ENCODE results near the gene ARL4D.

The ARL4D gene

DNA sequence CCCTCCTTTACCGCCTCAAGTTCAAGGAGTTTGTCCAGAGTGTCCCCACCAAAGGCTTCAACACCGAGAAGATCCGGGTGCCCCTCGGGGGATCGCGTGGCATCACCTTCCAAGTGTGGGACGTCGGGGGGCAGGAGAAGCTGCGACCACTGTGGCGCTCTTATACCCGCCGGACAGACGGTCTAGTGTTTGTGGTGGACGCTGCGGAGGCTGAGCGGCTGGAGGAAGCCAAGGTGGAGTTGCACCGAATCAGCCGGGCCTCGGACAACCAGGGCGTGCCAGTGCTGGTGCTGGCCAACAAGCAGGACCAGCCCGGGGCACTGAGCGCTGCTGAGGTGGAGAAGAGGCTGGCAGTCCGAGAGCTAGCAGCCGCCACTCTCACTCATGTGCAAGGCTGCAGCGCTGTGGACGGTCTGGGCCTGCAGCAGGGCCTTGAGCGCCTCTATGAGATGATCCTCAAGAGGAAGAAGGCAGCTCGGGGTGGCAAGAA lies 1.1 kb downstream of the ARL4D start:
- Histone ChIP-seq H3K27ac (peak overlapping the region; percentile 71), H3K4me2 (ENCODE audit: low read length) (peak overlapping the region; percentile 99), H3K79me2 (no peaks in the 10 kb centered on the region), H3K9me3 (ENCODE audit: control insufficient read depth, low read length) (no peaks in the 10 kb centered on the region), H3K4me1 (peaks cover 16% of the 10 kb centered on the region), H3K27me3 (ENCODE audit: control insufficient read depth, insufficient read depth, low read length) (no peaks in the 10 kb centered on the region), H3K9ac (no peak overlapping the region), H3K36me3 (ENCODE audit: control insufficient read depth, insufficient read depth, low read length) (no peaks in the 10 kb centered on the region), H3K4me3 (ENCODE audit: low read depth, low read length) (peak overlapping the region; percentile 75), H2AFZ (no peak overlapping the region)
- TF ChIP-seq, protein P1, sequence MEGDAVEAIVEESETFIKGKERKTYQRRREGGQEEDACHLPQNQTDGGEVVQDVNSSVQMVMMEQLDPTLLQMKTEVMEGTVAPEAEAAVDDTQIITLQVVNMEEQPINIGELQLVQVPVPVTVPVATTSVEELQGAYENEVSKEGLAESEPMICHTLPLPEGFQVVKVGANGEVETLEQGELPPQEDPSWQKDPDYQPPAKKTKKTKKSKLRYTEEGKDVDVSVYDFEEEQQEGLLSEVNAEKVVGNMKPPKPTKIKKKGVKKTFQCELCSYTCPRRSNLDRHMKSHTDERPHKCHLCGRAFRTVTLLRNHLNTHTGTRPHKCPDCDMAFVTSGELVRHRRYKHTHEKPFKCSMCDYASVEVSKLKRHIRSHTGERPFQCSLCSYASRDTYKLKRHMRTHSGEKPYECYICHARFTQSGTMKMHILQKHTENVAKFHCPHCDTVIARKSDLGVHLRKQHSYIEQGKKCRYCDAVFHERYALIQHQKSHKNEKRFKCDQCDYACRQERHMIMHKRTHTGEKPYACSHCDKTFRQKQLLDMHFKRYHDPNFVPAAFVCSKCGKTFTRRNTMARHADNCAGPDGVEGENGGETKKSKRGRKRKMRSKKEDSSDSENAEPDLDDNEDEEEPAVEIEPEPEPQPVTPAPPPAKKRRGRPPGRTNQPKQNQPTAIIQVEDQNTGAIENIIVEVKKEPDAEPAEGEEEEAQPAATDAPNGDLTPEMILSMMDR (IDR thresholded peaks at IDR 0.05): no peak

DNA sequence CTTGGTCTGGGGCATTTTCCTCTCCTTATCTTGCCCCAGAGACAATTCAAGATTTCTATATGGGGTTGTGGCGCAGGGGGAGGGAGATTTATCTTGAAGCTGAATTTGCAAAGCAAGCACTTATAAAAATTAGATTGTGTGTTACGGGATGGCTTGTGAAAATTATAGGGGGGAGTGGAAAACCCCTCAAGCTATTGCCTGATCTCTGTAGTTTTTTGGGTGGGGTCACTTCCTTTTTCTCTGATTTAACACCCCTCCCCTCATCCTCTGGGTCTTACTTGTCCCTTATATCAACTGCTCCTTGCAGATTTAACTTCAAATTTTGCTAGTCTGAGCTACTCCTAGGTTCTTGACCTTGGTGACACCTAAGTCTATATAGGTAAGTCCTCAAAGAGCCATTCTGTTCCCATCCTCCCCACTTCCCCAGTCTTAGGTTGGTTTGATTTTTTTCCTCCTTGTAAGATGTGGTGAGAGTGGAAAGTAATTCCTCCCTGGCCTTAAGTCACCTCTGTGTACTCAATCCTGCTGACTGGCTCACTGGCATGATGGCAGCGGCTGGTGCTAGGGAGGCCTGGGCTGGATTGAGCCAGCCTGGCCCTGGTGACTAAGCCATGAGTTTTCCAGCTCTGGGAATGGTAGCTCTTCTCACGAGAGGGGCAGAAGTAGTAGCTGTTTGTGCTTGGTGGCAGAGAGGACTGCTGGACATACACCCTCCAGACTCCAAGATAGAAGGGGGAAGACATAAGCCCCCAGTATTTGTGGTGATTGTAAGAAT lies 2.3 kb downstream of the ARL4D start:
- Histone ChIP-seq H3K4me2 (ENCODE audit: low read length) (peak overlapping the region; percentile 99), H3K27me3 (ENCODE audit: control insufficient read depth, insufficient read depth, low read length) (no peaks in the 10 kb centered on the region), H3K9ac (no peak overlapping the region), H3K4me3 (ENCODE audit: low read depth, low read length) (no peak overlapping the region), H3K4me1 (peaks cover 16% of the 10 kb centered on the region), H3K9me3 (ENCODE audit: control insufficient read depth, low read length) (no peaks in the 10 kb centered on the region), H3K79me2 (no peaks in the 10 kb centered on the region), H3K27ac (peak overlapping the region; percentile 60), H3K36me3 (ENCODE audit: control insufficient read depth, insufficient read depth, low read length) (no peaks in the 10 kb centered on the region), H2AFZ (peak overlapping the region; percentile 16)
- TF ChIP-seq, protein P1 (IDR thresholded peaks at IDR 0.05): no peak

DNA sequence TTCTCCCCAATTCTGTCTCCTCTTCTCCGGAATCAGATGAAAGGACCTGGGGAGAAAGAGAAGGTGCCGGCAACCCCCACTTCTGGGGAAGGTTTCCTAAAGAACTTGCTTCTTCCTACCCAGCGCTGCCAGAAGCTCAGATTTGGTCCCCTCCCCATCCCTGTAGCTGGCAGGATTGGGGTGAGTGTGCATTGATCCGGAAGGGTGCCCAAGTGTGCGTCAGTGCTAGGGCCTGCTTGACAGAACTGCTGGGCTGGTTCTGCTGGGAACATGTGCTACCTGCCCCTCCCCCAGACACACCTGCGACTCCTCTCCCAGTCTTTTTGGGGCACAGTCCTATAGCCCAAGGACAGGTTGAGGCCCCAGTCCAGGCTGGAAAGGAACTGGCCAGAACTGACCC lies 3.3 kb downstream of the ARL4D start:
- TF ChIP-seq, protein P1 (IDR thresholded peaks at IDR 0.05): no peak
- H3K4me3 ChIP-seq (ENCODE audit: low read depth, low read length): no peak overlapping the region
- H3K79me2 ChIP-seq: no peaks in the 10 kb centered on the region
- H3K27me3 ChIP-seq (ENCODE audit: control insufficient read depth, insufficient read depth, low read length): no peaks in the 10 kb centered on the region
- no peak overlapping the region for H3K27ac ChIP-seq
- no peaks in the 10 kb centered on the region for H3K9me3 ChIP-seq (ENCODE audit: control insufficient read depth, low read length)
- no peak overlapping the region for H2AFZ ChIP-seq
- H3K36me3 ChIP-seq (ENCODE audit: control insufficient read depth, insufficient read depth, low read length): no peaks in the 10 kb centered on the region
- H3K9ac ChIP-seq: no peak overlapping the region
- H3K4me1 ChIP-seq: peaks cover 16% of the 10 kb centered on the region
- no peak overlapping the region for H3K4me2 ChIP-seq (ENCODE audit: low read length)

GRCh38 chr17:43402567-43402966 lies 3.8 kb downstream of the ARL4D start:
- Histone ChIP-seq H3K36me3 (ENCODE audit: control insufficient read depth, insufficient read depth, low read length) (no peaks in the 10 kb centered on the region), H3K4me3 (ENCODE audit: low read depth, low read length) (no peak overlapping the region), H3K4me2 (ENCODE audit: low read length) (no peak overlapping the region), H2AFZ (no peak overlapping the region), H3K79me2 (no peaks in the 10 kb centered on the region), H3K27ac (no peak overlapping the region), H3K4me1 (peaks cover 16% of the 10 kb centered on the region), H3K27me3 (ENCODE audit: control insufficient read depth, insufficient read depth, low read length) (no peaks in the 10 kb centered on the region), H3K9me3 (ENCODE audit: control insufficient read depth, low read length) (no peaks in the 10 kb centered on the region), H3K9ac (no peak overlapping the region)
- TF ChIP-seq, protein P1 (IDR thresholded peaks at IDR 0.05): no peak

DNA sequence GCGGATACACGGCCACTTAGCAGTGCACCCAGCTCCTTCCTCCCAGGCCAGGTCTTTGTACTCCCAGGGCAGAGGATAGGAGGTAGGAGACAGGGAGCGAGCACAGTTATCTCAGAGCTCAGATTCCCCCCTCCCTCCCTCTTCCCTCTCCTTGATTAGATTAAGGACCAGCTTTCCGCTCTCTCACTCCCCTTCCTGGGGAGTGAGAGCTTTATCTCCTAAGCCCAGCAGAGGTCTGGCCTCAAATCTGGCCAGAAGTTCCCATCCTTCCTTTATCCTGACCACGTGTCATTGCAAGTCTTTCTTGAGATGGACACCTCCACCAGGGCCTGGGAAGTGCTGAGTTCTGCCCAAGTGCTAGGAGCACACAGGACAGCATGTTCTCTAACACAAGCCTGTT lies 5.1 kb downstream of the ARL4D start:
- H3K4me3 ChIP-seq (ENCODE audit: low read depth, low read length): no peak overlapping the region
- H3K27me3 ChIP-seq (ENCODE audit: control insufficient read depth, insufficient read depth, low read length): no peaks in the 10 kb centered on the region
- peaks cover 12% of the 10 kb centered on the region for H3K4me1 ChIP-seq
- no peak overlapping the region for H3K9ac ChIP-seq
- no peaks in the 10 kb centered on the region for H3K36me3 ChIP-seq (ENCODE audit: control insufficient read depth, insufficient read depth, low read length)
- no peaks in the 10 kb centered on the region for H3K9me3 ChIP-seq (ENCODE audit: control insufficient read depth, low read length)
- TF ChIP-seq, protein P1 (IDR thresholded peaks at IDR 0.05): no peak
- no peak overlapping the region for H3K4me2 ChIP-seq (ENCODE audit: low read length)
- no peak overlapping the region for H3K27ac ChIP-seq
- H2AFZ ChIP-seq: no peak overlapping the region
- no peaks in the 10 kb centered on the region for H3K79me2 ChIP-seq

Data from parathyroid adenoma (tissue), 2 donors.